HepG2 (cell line): ENCODE results near the gene COMMD4. TPM values are rescaled to one million over a fixed set of nuclear protein-coding genes. Genes with fewer than 3 reads are reported as not detected.

Source experiments
- AHDC1 ChIP-seq: sonication (generic); formaldehyde crosslinking; IDR thresholded peaks from 2 replicates; pipeline ENCODE4 v1.5.1; 2020; ENCODE audit warnings: mild to moderate bottlenecking, missing genetic modification reagents, borderline replicate concordance
- CREM ChIP-seq, 2 experiments: sonication (generic) in 1 of 2; formaldehyde crosslinking in 1 of 2; IDR thresholded peaks; 2 replicates each; pipeline versions ENCODE4 v1.4.0 to v1.6.1; 2016 to 2020; ENCODE audit warnings: antibody characterized with exemption in 1 of 2, mild to moderate bottlenecking in 1 of 2, missing genetic modification reagents in 1 of 2
- FOXO1 ChIP-seq: sonication (generic); formaldehyde crosslinking; IDR thresholded peaks from 2 replicates; pipeline ENCODE4 v1.4.0; 2020; ENCODE audit warnings: missing genetic modification reagents
- MTA3 ChIP-seq: sonication (generic); formaldehyde crosslinking; IDR thresholded peaks from 2 replicates; pipeline ENCODE4 v1.4.0; 2020; ENCODE audit warnings: missing genetic modification reagents
- ZBTB21 ChIP-seq: sonication (generic); formaldehyde crosslinking; IDR thresholded peaks from 2 replicates; pipeline ENCODE4 v1.4.0; 2020; ENCODE audit warnings: missing genetic modification reagents
- ZNF639 ChIP-seq: conservative IDR thresholded peaks from 2 replicates; pipeline ENCODE4 v1.6.1; 2018; ENCODE audit warnings: missing genetic modification reagents
- ZNF816 ChIP-seq: sonication (generic); formaldehyde crosslinking; IDR thresholded peaks from 2 replicates; pipeline ENCODE4 v1.8.0; 2022; ENCODE audit warnings: missing genetic modification reagents, mild to moderate bottlenecking, borderline replicate concordance
- polyA plus RNA-seq, 8 experiments: library from polyadenylated mRNA; depleted of rRNA in 3 of 8; stranded (reverse) in 7 of 8; unstranded in 1 of 8; fragments of >200 nt; fragmentation: Illumina TruSeq in 4 of 8; extraction: Trizol in 4 of 8; gene quantifications; 2 replicates each; pipeline versions ENCODE4 v1.2.1 to v1.2.3, GENCODE V29; 2011 to 2016; ENCODE audit warnings: low read depth in 4 of 8, missing spikeins in 1 of 8, mixed read lengths in 1 of 8; ENCODE audit not compliant: insufficient read depth in 1 of 8
- total RNA-seq, 5 experiments: library from RNA; depleted of rRNA; stranded (reverse); fragments of >200 nt; fragmentation: Illumina TruSeq; extraction: Trizol; gene quantifications; 2 replicates each; pipeline ENCODE4 v1.2.3, GENCODE V29; 2016; ENCODE audit warnings: low read depth in 1 of 5
- TF ChIP-seq, protein P1 (sequence below): sonication (generic); formaldehyde crosslinking; IDR thresholded peaks from 2 replicates; pipeline ENCODE4 v1.9.0; 2021; ENCODE audit warnings: mild to moderate bottlenecking, missing genetic modification reagents
- TF ChIP-seq, protein P2 (sequence below): sonication (generic); formaldehyde crosslinking; IDR thresholded peaks from 2 replicates; pipeline ENCODE4 v1.5.0; 2020; ENCODE audit warnings: missing genetic modification reagents
- TF ChIP-seq, protein P3 (sequence below): sonication (generic); formaldehyde crosslinking; IDR thresholded peaks from 2 replicates; pipeline ENCODE4 v1.4.0; 2020; ENCODE audit warnings: missing genetic modification reagents

Gene COMMD4
- total and polyA plus RNA-seq, 2 of the 13 experiments (the other 11 are each of a cell fraction or from before 2014, with no cell fraction given): 45.8 to 89.9 TPM

- TF ChIP-seq, protein P1, sequence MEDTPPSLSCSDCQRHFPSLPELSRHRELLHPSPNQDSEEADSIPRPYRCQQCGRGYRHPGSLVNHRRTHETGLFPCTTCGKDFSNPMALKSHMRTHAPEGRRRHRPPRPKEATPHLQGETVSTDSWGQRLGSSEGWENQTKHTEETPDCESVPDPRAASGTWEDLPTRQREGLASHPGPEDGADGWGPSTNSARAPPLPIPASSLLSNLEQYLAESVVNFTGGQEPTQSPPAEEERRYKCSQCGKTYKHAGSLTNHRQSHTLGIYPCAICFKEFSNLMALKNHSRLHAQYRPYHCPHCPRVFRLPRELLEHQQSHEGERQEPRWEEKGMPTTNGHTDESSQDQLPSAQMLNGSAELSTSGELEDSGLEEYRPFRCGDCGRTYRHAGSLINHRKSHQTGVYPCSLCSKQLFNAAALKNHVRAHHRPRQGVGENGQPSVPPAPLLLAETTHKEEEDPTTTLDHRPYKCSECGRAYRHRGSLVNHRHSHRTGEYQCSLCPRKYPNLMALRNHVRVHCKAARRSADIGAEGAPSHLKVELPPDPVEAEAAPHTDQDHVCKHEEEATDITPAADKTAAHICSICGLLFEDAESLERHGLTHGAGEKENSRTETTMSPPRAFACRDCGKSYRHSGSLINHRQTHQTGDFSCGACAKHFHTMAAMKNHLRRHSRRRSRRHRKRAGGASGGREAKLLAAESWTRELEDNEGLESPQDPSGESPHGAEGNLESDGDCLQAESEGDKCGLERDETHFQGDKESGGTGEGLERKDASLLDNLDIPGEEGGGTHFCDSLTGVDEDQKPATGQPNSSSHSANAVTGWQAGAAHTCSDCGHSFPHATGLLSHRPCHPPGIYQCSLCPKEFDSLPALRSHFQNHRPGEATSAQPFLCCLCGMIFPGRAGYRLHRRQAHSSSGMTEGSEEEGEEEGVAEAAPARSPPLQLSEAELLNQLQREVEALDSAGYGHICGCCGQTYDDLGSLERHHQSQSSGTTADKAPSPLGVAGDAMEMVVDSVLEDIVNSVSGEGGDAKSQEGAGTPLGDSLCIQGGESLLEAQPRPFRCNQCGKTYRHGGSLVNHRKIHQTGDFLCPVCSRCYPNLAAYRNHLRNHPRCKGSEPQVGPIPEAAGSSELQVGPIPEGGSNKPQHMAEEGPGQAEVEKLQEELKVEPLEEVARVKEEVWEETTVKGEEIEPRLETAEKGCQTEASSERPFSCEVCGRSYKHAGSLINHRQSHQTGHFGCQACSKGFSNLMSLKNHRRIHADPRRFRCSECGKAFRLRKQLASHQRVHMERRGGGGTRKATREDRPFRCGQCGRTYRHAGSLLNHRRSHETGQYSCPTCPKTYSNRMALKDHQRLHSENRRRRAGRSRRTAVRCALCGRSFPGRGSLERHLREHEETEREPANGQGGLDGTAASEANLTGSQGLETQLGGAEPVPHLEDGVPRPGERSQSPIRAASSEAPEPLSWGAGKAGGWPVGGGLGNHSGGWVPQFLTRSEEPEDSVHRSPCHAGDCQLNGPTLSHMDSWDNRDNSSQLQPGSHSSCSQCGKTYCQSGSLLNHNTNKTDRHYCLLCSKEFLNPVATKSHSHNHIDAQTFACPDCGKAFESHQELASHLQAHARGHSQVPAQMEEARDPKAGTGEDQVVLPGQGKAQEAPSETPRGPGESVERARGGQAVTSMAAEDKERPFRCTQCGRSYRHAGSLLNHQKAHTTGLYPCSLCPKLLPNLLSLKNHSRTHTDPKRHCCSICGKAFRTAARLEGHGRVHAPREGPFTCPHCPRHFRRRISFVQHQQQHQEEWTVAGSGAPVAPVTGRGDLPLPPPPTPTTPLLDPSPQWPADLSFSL (CRISPR knock-in tag): no peak
- TF ChIP-seq CREM (IDR thresholded peaks at IDR 0.05): peak; percentile 63; the same call in 1 of the 2 replicates
- no peak for TF ChIP-seq CREM (CRISPR knock-in tag; IDR thresholded peaks at IDR 0.05)
- TF ChIP-seq ZBTB21 (CRISPR knock-in tag): peak; percentile 53; the same call in 1 of the 2 replicates
- 0 out of 2 replicates have a peak, but pooled peaks have one; percentile 19 for TF ChIP-seq FOXO1
- TF ChIP-seq, protein P2, sequence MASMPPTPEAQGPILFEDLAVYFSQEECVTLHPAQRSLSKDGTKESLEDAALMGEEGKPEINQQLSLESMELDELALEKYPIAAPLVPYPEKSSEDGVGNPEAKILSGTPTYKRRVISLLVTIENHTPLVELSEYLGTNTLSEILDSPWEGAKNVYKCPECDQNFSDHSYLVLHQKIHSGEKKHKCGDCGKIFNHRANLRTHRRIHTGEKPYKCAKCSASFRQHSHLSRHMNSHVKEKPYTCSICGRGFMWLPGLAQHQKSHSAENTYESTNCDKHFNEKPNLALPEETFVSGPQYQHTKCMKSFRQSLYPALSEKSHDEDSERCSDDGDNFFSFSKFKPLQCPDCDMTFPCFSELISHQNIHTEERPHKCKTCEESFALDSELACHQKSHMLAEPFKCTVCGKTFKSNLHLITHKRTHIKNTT (CRISPR knock-in tag): no peak
- peak; percentile 30; the same call in 1 of the 2 replicates for TF ChIP-seq AHDC1
- TF ChIP-seq MTA3 (CRISPR knock-in tag): no peak
- TF ChIP-seq ZNF639 (CRISPR knock-in tag): peak; percentile 78
- TF ChIP-seq ZNF816 (CRISPR knock-in tag): no peak
- TF ChIP-seq, protein P3, sequence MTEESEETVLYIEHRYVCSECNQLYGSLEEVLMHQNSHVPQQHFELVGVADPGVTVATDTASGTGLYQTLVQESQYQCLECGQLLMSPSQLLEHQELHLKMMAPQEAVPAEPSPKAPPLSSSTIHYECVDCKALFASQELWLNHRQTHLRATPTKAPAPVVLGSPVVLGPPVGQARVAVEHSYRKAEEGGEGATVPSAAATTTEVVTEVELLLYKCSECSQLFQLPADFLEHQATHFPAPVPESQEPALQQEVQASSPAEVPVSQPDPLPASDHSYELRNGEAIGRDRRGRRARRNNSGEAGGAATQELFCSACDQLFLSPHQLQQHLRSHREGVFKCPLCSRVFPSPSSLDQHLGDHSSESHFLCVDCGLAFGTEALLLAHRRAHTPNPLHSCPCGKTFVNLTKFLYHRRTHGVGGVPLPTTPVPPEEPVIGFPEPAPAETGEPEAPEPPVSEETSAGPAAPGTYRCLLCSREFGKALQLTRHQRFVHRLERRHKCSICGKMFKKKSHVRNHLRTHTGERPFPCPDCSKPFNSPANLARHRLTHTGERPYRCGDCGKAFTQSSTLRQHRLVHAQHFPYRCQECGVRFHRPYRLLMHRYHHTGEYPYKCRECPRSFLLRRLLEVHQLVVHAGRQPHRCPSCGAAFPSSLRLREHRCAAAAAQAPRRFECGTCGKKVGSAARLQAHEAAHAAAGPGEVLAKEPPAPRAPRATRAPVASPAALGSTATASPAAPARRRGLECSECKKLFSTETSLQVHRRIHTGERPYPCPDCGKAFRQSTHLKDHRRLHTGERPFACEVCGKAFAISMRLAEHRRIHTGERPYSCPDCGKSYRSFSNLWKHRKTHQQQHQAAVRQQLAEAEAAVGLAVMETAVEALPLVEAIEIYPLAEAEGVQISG (CRISPR knock-in tag): peak; percentile 89
These were observed at the start of gene COMMD4 (continued) for GRCh38 chr15:75335705-75336355.
